Liver (tissue), 9 donors: Measurements from ENCODE around the gene ACVR1. TPM values are rescaled to one million over a fixed set of nuclear protein-coding genes. Genes with fewer than 3 reads are reported as not detected.

ENCODE experiments used
- DNase-seq: peaks from one replicate; pipeline ENCODE4 v3.0.0-alpha.2; 2017; ENCODE audit warnings: low spot score
- H3K27ac ChIP-seq, 2 donors: one replicate each; pipeline ENCODE4 v1.7.0; 2013; ENCODE audit warnings: inconsistent platforms in 2 of 2, low read length in 2 of 2, control low read depth in 1 of 2, low read depth in 1 of 2, mild to moderate bottlenecking in 1 of 2
- H3K27me3 ChIP-seq, 4 donors: one replicate each; pipeline versions ENCODE4 v1.6.1 to v1.7.0; 2013; ENCODE audit warnings: low read length in 3 of 4, inconsistent platforms in 1 of 4, mild to moderate bottlenecking in 1 of 4, moderate library complexity in 1 of 4; ENCODE audit not compliant: control insufficient read depth in 4 of 4, insufficient read depth in 4 of 4
- H3K36me3 ChIP-seq, 4 donors: one replicate each; pipeline versions ENCODE4 v1.6.1 to v1.7.0; 2013; ENCODE audit warnings: low read length in 3 of 4, mild to moderate bottlenecking in 3 of 4, low read depth in 1 of 4, moderate library complexity in 1 of 4; ENCODE audit not compliant: control insufficient read depth in 4 of 4, insufficient read depth in 3 of 4
- H3K4me1 ChIP-seq, 4 donors: one replicate each; pipeline versions ENCODE4 v1.6.1 to v1.7.0; 2013; ENCODE audit warnings: low read length in 3 of 4, mild to moderate bottlenecking in 3 of 4, moderate library complexity in 1 of 4; ENCODE audit not compliant: control insufficient read depth in 4 of 4, insufficient read depth in 4 of 4
- H3K4me3 ChIP-seq, 3 donors: one replicate each; pipeline versions ENCODE4 v1.6.1 to v1.7.0; 2013; ENCODE audit warnings: low read length in 3 of 3, control low read depth in 1 of 3, low read depth in 1 of 3, mild to moderate bottlenecking in 1 of 3
- H3K9ac ChIP-seq, 2 donors: one replicate each; pipeline ENCODE4 v1.7.0; 2013; ENCODE audit warnings: low read length in 2 of 2, mild to moderate bottlenecking in 2 of 2, moderate library complexity in 2 of 2, control low read depth in 1 of 2, low read depth in 1 of 2
- H3K9me3 ChIP-seq, 4 donors: one replicate each; pipeline versions ENCODE4 v1.6.1 to v1.7.0; 2013; ENCODE audit warnings: low read length in 3 of 4; ENCODE audit not compliant: control insufficient read depth in 4 of 4
- ATF3 ChIP-seq: IDR thresholded peaks from 2 replicates; pipeline ENCODE4 v1.6.1; 2016; ENCODE audit warnings: antibody characterized with exemption
- EGR1 ChIP-seq, 2 donors: IDR thresholded peaks; 2 replicates each; pipeline ENCODE4 v1.6.1; 2016 to 2018; ENCODE audit warnings: antibody characterized with exemption in 2 of 2, low read depth in 2 of 2
- FOXA1 ChIP-seq: IDR thresholded peaks from 2 replicates; pipeline ENCODE4 v1.6.1; 2016; ENCODE audit warnings: antibody characterized with exemption
- FOXA2 ChIP-seq: IDR thresholded peaks from 2 replicates; pipeline ENCODE4 v1.6.1; 2016; ENCODE audit warnings: antibody characterized with exemption
- GABPA ChIP-seq, 2 donors: IDR thresholded peaks in 1 of 2; conservative IDR thresholded peaks in 1 of 2; 2 replicates each; pipeline ENCODE4 v1.6.1; 2016; ENCODE audit warnings: antibody characterized with exemption in 2 of 2, mild to moderate bottlenecking in 1 of 2, moderate library complexity in 1 of 2
- HNF4A ChIP-seq, 2 donors: conservative IDR thresholded peaks; 2 replicates each; pipeline ENCODE4 v1.6.1; 2016; ENCODE audit warnings: antibody characterized with exemption in 2 of 2, mild to moderate bottlenecking in 2 of 2
- HNF4G ChIP-seq: IDR thresholded peaks from 2 replicates; pipeline ENCODE4 v1.6.1; 2016; ENCODE audit warnings: antibody characterized with exemption
- JUND ChIP-seq, 2 donors: IDR thresholded peaks; 2 replicates each; pipeline ENCODE4 v1.6.1; 2016; ENCODE audit warnings: antibody characterized with exemption in 2 of 2
- MAX ChIP-seq: IDR thresholded peaks from 2 replicates; pipeline ENCODE4 v1.6.1; 2016; ENCODE audit warnings: antibody characterized with exemption
- NR2F2 ChIP-seq: IDR thresholded peaks from 2 replicates; pipeline ENCODE4 v1.6.1; 2016; ENCODE audit warnings: antibody characterized with exemption
- RAD21 ChIP-seq, 2 donors: IDR thresholded peaks; 2 replicates each; pipeline ENCODE4 v1.6.1; 2016; ENCODE audit warnings: antibody characterized with exemption in 2 of 2, mild to moderate bottlenecking in 2 of 2
- REST ChIP-seq: IDR thresholded peaks from 2 replicates; pipeline ENCODE4 v1.6.1; 2016; ENCODE audit warnings: antibody characterized with exemption, mild to moderate bottlenecking
- RXRA ChIP-seq, 2 donors: IDR thresholded peaks; 2 replicates each; pipeline ENCODE4 v1.6.1; 2017 to 2018; ENCODE audit warnings: antibody characterized with exemption in 2 of 2, mild to moderate bottlenecking in 1 of 2
- SP1 ChIP-seq: IDR thresholded peaks from 2 replicates; pipeline ENCODE4 v1.6.1; 2018; ENCODE audit warnings: antibody characterized with exemption, mild to moderate bottlenecking
- TAF1 ChIP-seq: conservative IDR thresholded peaks from 2 replicates; pipeline ENCODE4 v1.6.1; 2016; ENCODE audit warnings: antibody characterized with exemption, mild to moderate bottlenecking
- YY1 ChIP-seq: IDR thresholded peaks from 2 replicates; pipeline ENCODE4 v1.6.1; 2016; ENCODE audit warnings: antibody characterized with exemption, mild to moderate bottlenecking
- ZBTB33 ChIP-seq: IDR thresholded peaks from 2 replicates; pipeline ENCODE4 v1.6.1; 2016; ENCODE audit warnings: antibody characterized with exemption
- WGBS: extraction: QIAGEN DNeasy Blood & Tissue Kit; methylation state at CpG from one replicate; pipeline ENCODE4 v1.1.7; 2013; 5-methylcytosine and 5-hydroxymethylcytosine counted together
- polyA plus RNA-seq, 2 donors: library from polyadenylated mRNA; stranded (reverse) in 1 of 2; unstranded in 1 of 2; fragments of 200-250 nt in 1 of 2; fragments of >200 nt in 1 of 2; fragmentation: Nextera tagmentation in 1 of 2; extraction: Ambion mirVana in 1 of 2; gene quantifications; one replicate each; pipeline versions ENCODE4 v1.2.1 to v1.2.3, GENCODE V29; 2013 to 2015
- total RNA-seq, 2 donors: library from RNA; depleted of rRNA; stranded (reverse); fragments of >200 nt; gene quantifications; one replicate each; pipeline ENCODE4 v1.2.3, GENCODE V29; 2014
- donor health status: healthy.
- donor health status: healthy.
- donor health status: healthy.
- donor health status: healthy.
- donor health status: healthy.

ACVR1 gene
- total and polyA plus RNA-seq, 4 donors = 6.2 to 20.4 (median 8.5) TPM

- H3K9ac ChIP-seq = no peak overlapping the region
- H3K36me3 ChIP-seq = no peaks in the 10 kb centered on the region
- peak overlapping the region; percentile 78 to 83 for H3K27ac ChIP-seq
- no peak for TF ChIP-seq REST
- no peak for TF ChIP-seq GABPA (IDR thresholded peaks at IDR 0.05 in 1 of 2, conservative IDR thresholded peaks at IDR 0.05 in 1 of 2)
- no peak for TF ChIP-seq HNF4A (conservative IDR thresholded peaks at IDR 0.05)
- TF ChIP-seq FOXA2 = no peak
- no peak for TF ChIP-seq MAX
- TF ChIP-seq SP1 = no peak
- no peak for TF ChIP-seq JUND (IDR thresholded peaks at IDR 0.05)
- TF ChIP-seq ZBTB33 = no peak
- no peak for TF ChIP-seq RAD21 (IDR thresholded peaks at IDR 0.05)
- TF ChIP-seq YY1 = no peak
- no peak overlapping the region for H3K4me3 ChIP-seq
- H3K27me3 ChIP-seq = no peaks in the 10 kb centered on the region
- DNase-seq = no peak
- H3K9me3 ChIP-seq = no peaks in the 10 kb centered on the region
- WGBS = 95% methylated on average over 2 of the region's 2 CpGs
- peaks cover 24 to 75% (median 62%) of the 10 kb centered on the region in 4 donors for H3K4me1 ChIP-seq
These were observed 36.3 kb downstream of the ACVR1 start for GRCh38 chr2:157839822-157840221.

- Histone ChIP-seq H3K9me3 (no peaks in the 10 kb centered on the region), H3K4me3 (no peak overlapping the region), H3K27ac (peak overlapping the region; percentile 78 to 83), H3K9ac (no peak overlapping the region), H3K27me3 (no peaks in the 10 kb centered on the region), H3K36me3 (no peaks in the 10 kb centered on the region), H3K4me1 (peaks cover 24 to 77% (median 63%) of the 10 kb centered on the region in 4 donors)
- no peak for DNase-seq
- 71% methylated on average over 5 of the region's 5 CpGs for WGBS
- TF ChIP-seq HNF4A (conservative IDR thresholded peaks at IDR 0.05) = no peak
- no peak for TF ChIP-seq TAF1
- TF ChIP-seq SP1 = no peak
- no peak for TF ChIP-seq ZBTB33
- no peak for TF ChIP-seq HNF4G
- TF ChIP-seq EGR1 (IDR thresholded peaks at IDR 0.05; ENCODE audit: low read depth in 2 of 2) = no peak
- no peak for TF ChIP-seq YY1
- no peak for TF ChIP-seq NR2F2
- TF ChIP-seq MAX = no peak
- no peak for TF ChIP-seq FOXA1
- TF ChIP-seq JUND (IDR thresholded peaks at IDR 0.05) = no peak
- no peak for TF ChIP-seq FOXA2
- TF ChIP-seq REST = no peak
- TF ChIP-seq RXRA (IDR thresholded peaks at IDR 0.05) = no peak
- TF ChIP-seq ATF3 = no peak
These were observed 36.8 kb downstream of the ACVR1 start for GRCh38 chr2:157839162-157839801.
